PC-3 (cell line): ENCODE measurements around the gene CAMK1D. TPM values are rescaled to one million over a fixed set of nuclear protein-coding genes. Genes with fewer than 3 reads are reported as not detected.

Experiments used
- ATAC-seq: fragments of 200-7000 bp; cut with Tn5 transposase; 2 replicates; pipeline ENCODE4 v1.9.1; 2020; ENCODE audit warnings: mild to moderate bottlenecking, moderate library complexity
- BruUV-seq: library from RNA; stranded (reverse); fragments of 400-500 nt; replicated peaks from 2 replicates; lab custom pipeline; 2021; lab: Mats Ljungman, UMichigan
- CTCF ChIA-PET: fragments of 300-600 bp; sonication (Branson Sonifier 250); formaldehyde crosslinking; loops from one replicate; lab custom pipeline; 2022; ENCODE audit warnings: antibody characterized with exemption; lab: Charles Lee
- POLR2A ChIA-PET: fragments of 300-600 bp; sonication (Branson Sonifier 250); formaldehyde crosslinking; loops from one replicate; lab custom pipeline; 2022; ENCODE audit warnings: antibody characterized with exemption; ENCODE audit not compliant: unreplicated experiment; lab: Charles Lee
- DNase-seq: peaks from one replicate; pipeline ENCODE4 v3.0.0-alpha.2; 2015
- H2AFZ ChIP-seq: fragments of 300-600 bp; sonication (generic); 2 replicates; pipeline ENCODE4 v1.6.0; 2016; ENCODE audit warnings: antibody characterized with exemption, low read length
- H3F3A ChIP-seq: fragments of 300-600 bp; sonication (generic); one replicate; pipeline ENCODE4 v1.6.0; 2017; ENCODE audit warnings: antibody characterized with exemption, low read length, control low read depth, mild to moderate bottlenecking; ENCODE audit not compliant: unreplicated experiment
- H3K27ac ChIP-seq: fragments of 300-600 bp; sonication (generic); 2 replicates; pipeline ENCODE4 v1.5.1; 2016; ENCODE audit warnings: mild to moderate bottlenecking, low read length
- H3K27me3 ChIP-seq: fragments of 300-600 bp; sonication (generic); 2 replicates; pipeline ENCODE4 v1.6.1; 2016; ENCODE audit warnings: low read length, mixed read lengths
- H3K36me3 ChIP-seq: fragments of 300-600 bp; sonication (generic); 2 replicates; pipeline ENCODE4 v1.6.1; 2016; ENCODE audit warnings: low read depth, mixed run types, low read length, mixed read lengths
- H3K4me1 ChIP-seq: fragments of 300-600 bp; sonication (generic); 2 replicates; pipeline ENCODE4 v1.5.1; 2016; ENCODE audit warnings: low read length; ENCODE audit not compliant: insufficient read depth
- H3K4me2 ChIP-seq: fragments of 300-600 bp; sonication (generic); 2 replicates; pipeline ENCODE4 v1.6.0; 2016; ENCODE audit warnings: low read length
- H3K4me3 ChIP-seq: fragments of 300-600 bp; sonication (generic); 2 replicates; pipeline ENCODE4 v1.5.1; 2016; ENCODE audit warnings: mild to moderate bottlenecking, low read length, mixed read lengths
- H3K79me2 ChIP-seq: fragments of 300-600 bp; sonication (generic); 2 replicates; pipeline ENCODE4 v1.6.1; 2017; ENCODE audit warnings: low read length, mixed read lengths
- H3K9ac ChIP-seq: fragments of 300-600 bp; sonication (generic); 2 replicates; pipeline ENCODE4 v1.6.0; 2016; ENCODE audit warnings: mild to moderate bottlenecking, low read length
- H3K9me2 ChIP-seq: fragments of 300-600 bp; sonication (generic); replicated peaks from 2 replicates; pipeline ENCODE4 v1.6.1; 2016; ENCODE audit warnings: mixed run types, low read length, mixed read lengths
- H3K9me3 ChIP-seq: fragments of 300-600 bp; sonication (generic); 2 replicates; pipeline ENCODE4 v1.6.1; 2016; ENCODE audit warnings: low read length, mixed read lengths
- H4K20me1 ChIP-seq: fragments of 300-600 bp; sonication (generic); 2 replicates; pipeline ENCODE4 v1.6.1; 2016; ENCODE audit warnings: low read length, mixed read lengths
- EZH2 ChIP-seq: fragments of 300-600 bp; sonication (generic); IDR thresholded peaks from one replicate; pipeline ENCODE4 v1.6.1; 2017; ENCODE audit warnings: antibody characterized with exemption, mild to moderate bottlenecking, low read length; ENCODE audit not compliant: unreplicated experiment
- EZH2phosphoT487 ChIP-seq: fragments of 300-600 bp; sonication (generic); IDR thresholded peaks from 2 replicates; pipeline ENCODE4 v1.6.1; 2018; ENCODE audit warnings: mild to moderate bottlenecking, antibody characterized with exemption, low read length, borderline replicate concordance
- intact Hi-C: fragments of 100-400 bp; cut with micrococcal nuclease; formaldehyde crosslinking; loops from 2 replicates; pipeline ENCODE4 v1.9.0; 2023
- total RNA-seq: library from RNA; depleted of rRNA; stranded (reverse); fragments of >200 nt; gene quantifications from 2 replicates; pipeline ENCODE4 v1.2.3, GENCODE V29; 2014
- TF ChIP-seq, protein P1 (sequence below): fragments of 300-600 bp; sonication (generic); conservative IDR thresholded peaks from 2 replicates; pipeline ENCODE4 v1.5.1; 2017; ENCODE audit warnings: antibody characterized with exemption, low read depth, mild to moderate bottlenecking, low read length

Gene CAMK1D
- total RNA-seq, 1 experiment from 2014 or later = 1.3 TPM

DNA sequence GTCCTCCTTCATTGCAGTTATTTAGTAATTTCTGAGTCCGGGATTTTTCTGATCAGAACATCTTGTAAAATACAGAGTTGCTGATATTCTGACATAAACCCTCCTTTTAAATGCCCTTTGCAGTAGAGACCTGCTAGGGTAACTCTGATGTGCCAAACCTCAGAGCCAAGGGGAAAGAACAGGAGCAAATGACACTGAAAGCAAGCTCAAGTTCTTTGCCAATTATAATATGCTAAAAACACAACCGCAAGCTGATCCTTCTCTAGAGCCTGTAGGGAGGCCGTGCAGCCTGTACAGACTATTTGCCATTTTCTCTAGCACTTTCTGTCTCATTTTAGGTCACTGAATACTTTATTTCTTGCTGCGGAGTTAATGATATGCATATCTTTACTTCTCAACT is 240.4 kb downstream of the CAMK1D start:
- H3K4me3 ChIP-seq = no peak overlapping the region
- no peaks in the 10 kb centered on the region for H3K9me3 ChIP-seq
- intact Hi-C loops = loop anchor here (2.0 to 5.0 kb wide), 2 partner anchors 115 to 122 kb away; no protein-coding TSS in a partner anchor
- CTCF ChIA-PET = no interaction called here
- H3K4me2 ChIP-seq = no peak overlapping the region
- H2AFZ ChIP-seq = no peak overlapping the region
- H3K36me3 ChIP-seq = no peaks in the 10 kb centered on the region
- H3K9me2 ChIP-seq = no peaks in the 10 kb centered on the region
- BruUV-seq = no TSS peak
- no peak for ATAC-seq
- no peaks in the 10 kb centered on the region for H3K27me3 ChIP-seq
- H4K20me1 ChIP-seq = no peaks in the 10 kb centered on the region
- POLR2A ChIA-PET = no interaction called here
- no peaks in the 10 kb centered on the region for H3F3A ChIP-seq
- H3K9ac ChIP-seq = no peak overlapping the region
- TF ChIP-seq EZH2phosphoT487 (no peak), EZH2 (no peak)
- TF ChIP-seq, protein P1, sequence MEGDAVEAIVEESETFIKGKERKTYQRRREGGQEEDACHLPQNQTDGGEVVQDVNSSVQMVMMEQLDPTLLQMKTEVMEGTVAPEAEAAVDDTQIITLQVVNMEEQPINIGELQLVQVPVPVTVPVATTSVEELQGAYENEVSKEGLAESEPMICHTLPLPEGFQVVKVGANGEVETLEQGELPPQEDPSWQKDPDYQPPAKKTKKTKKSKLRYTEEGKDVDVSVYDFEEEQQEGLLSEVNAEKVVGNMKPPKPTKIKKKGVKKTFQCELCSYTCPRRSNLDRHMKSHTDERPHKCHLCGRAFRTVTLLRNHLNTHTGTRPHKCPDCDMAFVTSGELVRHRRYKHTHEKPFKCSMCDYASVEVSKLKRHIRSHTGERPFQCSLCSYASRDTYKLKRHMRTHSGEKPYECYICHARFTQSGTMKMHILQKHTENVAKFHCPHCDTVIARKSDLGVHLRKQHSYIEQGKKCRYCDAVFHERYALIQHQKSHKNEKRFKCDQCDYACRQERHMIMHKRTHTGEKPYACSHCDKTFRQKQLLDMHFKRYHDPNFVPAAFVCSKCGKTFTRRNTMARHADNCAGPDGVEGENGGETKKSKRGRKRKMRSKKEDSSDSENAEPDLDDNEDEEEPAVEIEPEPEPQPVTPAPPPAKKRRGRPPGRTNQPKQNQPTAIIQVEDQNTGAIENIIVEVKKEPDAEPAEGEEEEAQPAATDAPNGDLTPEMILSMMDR = no peak
- no peak for DNase-seq
- no peaks in the 10 kb centered on the region for H3K79me2 ChIP-seq
- H3K27ac ChIP-seq = no peak overlapping the region
- H3K4me1 ChIP-seq = peaks cover 5% of the 10 kb centered on the region; the same call in 1 of the 2 replicates

DNA sequence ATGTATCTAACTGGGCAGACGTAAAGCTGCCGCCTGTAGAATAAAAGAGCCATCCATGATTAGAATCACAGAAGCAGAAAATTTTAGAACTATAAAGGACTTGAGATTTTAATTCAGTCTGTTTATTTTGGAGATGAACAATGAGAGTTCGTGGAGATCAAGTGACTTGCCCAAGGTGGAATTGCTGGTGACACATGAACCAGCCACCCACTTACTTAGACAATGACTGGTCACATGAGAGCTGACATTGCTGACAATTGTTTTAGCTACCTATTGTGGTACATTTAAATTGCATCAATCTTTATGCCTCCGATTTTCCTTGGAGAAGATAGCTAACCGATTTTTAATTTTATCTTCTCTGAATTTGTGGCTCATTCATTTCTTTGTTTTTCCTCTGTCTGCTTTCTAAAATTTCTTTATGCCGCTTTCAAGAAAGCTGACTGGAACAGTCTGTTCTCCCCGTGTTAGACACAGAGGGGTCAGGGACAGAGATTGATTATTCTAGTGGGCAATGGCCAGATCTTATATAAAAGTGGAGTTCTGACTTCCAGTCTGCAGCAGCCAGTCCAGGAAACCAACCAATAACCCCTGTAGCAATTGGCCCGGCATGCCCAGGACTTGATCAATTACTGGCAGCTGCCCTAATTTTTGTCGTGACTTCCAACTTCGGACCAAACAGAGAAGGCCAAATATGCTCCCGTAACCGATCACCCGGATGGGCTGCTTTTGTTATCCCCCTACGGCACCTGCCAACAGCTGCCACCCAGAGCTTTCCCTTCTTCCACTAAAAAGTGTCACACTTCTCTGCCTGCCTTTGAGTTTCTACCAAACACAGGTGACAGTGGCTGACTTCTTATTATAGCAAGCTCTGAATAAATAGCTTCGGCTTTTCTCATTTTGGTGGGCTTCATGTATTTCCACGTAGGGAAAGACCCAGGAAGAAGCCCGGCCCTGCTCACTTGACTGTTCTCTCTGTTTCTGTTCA is 241.6 kb downstream of the CAMK1D start:
- ChIA-PET POLR2A (interaction anchor here (0.5 to 0.7 kb wide), 2 partner anchors 11 to 359 kb away, joined by 4 to 6 read pairs; no protein-coding TSS in a partner anchor), CTCF (no interaction called here)
- H3K4me3 ChIP-seq = no peak overlapping the region
- no peak for ATAC-seq
- no peaks in the 10 kb centered on the region for H3K9me3 ChIP-seq
- H3K9me2 ChIP-seq = no peaks in the 10 kb centered on the region
- H3K36me3 ChIP-seq = no peaks in the 10 kb centered on the region
- no peaks in the 10 kb centered on the region for H3K27me3 ChIP-seq
- intact Hi-C loops = no loop called here
- no TSS peak for BruUV-seq
- TF ChIP-seq EZH2phosphoT487 (no peak), EZH2 (no peak)
- TF ChIP-seq, protein P1 = no peak
- H4K20me1 ChIP-seq = no peaks in the 10 kb centered on the region
- H3K4me2 ChIP-seq = no peak overlapping the region
- no peak overlapping the region for H3K9ac ChIP-seq
- H3F3A ChIP-seq = no peaks in the 10 kb centered on the region
- no peaks in the 10 kb centered on the region for H3K79me2 ChIP-seq
- H2AFZ ChIP-seq = no peak overlapping the region
- no peak for DNase-seq
- H3K27ac ChIP-seq = no peak overlapping the region
- peaks cover 5% of the 10 kb centered on the region; the same call in 1 of the 2 replicates for H3K4me1 ChIP-seq

DNA sequence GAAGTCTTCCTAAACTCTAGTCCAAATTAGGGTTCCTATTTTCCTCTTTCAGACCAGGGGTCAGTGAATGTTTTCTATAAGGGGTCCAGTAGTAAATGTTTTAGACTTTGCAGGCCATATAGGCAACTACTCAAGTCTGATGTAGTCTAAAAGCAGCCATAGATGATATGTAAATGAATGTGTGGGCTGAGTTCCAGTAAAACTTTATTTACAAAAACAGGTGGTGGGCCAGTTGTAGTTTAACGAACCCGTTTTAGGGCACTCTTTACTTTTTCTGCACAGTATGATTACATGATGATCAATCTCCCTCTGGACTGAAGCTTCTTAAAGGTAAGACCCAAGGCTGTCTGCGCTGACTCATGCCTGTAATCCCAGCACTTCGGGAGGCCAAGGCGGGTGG is 243.6 kb downstream of the CAMK1D start:
- Histone ChIP-seq H2AFZ (no peak overlapping the region), H3F3A (no peaks in the 10 kb centered on the region), H3K4me2 (no peak overlapping the region), H3K9me3 (no peaks in the 10 kb centered on the region), H4K20me1 (no peaks in the 10 kb centered on the region), H3K27me3 (no peaks in the 10 kb centered on the region), H3K79me2 (no peaks in the 10 kb centered on the region), H3K4me1 (peaks cover under 1% of the 10 kb centered on the region; the same call in 1 of the 2 replicates), H3K9me2 (no peaks in the 10 kb centered on the region), H3K36me3 (no peaks in the 10 kb centered on the region), H3K4me3 (no peak overlapping the region), H3K9ac (no peak overlapping the region), H3K27ac (no peak overlapping the region)
- no peak for DNase-seq
- intact Hi-C loops = no loop called here
- ChIA-PET POLR2A (no interaction called here), CTCF (no interaction called here)
- TF ChIP-seq, protein P1 = no peak
- no peak for TF ChIP-seq EZH2phosphoT487
- TF ChIP-seq EZH2 = no peak
- no TSS peak for BruUV-seq
- no peak for ATAC-seq
